ENCODE results near the gene KIF25.

KIF25 gene

GRCh38 chr6:168053086-168053956 lies 55.9 kb downstream of the KIF25 start:
- DNase-seq, result no peak

- no peak for DNase-seq
These were observed 56.5 kb downstream of the KIF25 start for GRCh38 chr6:168053957-168054471.

GRCh38 chr6:168054765-168055560 lies 57.5 kb downstream of the KIF25 start:
- DNase-seq, result no peak

DNA sequence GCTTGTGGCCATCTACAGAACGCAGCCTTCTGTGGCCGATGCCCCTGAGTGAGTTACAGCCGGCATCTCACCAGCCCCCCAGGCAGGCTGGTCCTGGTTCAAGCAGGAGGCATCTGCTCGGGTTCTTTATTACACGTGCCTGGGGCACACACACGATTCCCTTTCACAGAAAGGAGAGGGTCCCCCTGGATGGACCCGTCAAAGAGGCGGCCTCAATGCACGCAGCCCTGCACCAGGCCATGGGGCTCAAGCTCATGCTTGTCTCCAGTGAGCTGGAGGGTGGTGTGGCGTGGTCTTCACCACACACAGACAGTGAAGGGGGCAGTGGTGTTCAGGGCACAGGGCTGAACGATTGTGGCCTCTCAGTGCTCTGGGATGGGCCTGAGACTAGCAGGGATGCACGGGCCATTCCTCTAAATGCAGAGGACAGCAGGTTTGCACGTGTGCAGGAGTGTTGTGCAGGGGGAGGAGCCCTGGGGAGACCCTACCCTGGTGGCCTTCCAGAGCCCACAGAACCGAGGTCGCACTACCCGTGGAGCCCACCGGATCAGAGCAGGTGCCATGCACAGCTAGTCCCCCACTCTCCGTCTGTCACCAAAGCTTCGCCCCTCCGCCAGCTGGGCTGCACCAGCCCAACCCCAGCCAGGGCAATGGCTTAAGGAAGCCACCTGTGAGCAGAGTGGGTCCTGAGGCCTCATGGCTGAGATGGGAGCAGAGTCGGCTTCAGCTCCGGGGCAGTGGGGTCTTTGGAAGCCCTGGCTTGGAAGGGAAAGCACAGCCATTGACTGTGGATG lies 58.4 kb downstream of the KIF25 start:
- no peak for DNase-seq

DNA sequence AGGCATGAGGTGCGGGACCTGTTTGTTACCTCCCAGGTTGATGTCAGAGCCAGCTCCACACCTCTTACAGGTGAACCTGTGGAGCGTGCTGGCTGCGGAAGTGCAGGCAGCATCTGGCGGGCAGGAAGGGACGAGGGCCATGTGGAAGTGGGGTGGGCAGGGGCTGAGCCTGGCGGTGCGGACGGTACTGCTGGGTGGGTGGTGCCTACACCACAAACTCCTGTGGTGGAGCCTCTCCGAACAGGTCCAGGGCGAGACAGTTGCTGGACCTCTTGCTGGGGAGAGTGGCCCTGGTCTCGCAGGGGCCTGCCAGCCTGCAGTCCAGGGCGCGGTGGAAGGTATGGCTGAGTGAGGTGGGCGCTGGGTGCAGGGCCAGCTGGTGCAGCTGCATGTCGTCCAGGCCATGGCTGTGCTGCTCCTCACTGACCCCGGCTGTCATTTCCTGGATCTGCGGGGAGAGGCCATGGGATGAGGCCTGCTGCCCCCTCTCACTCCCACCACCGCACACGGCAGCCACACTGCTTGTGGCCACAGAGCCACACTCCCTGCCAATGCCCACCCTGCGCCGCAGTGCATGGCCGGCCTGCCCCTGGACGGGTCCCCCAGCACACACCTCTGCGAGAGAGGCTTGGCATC lies 59.5 kb downstream of the KIF25 start:
- DNase-seq, result no peak

- no peak for DNase-seq
These were observed 60.4 kb downstream of the KIF25 start for GRCh38 chr6:168057836-168058235.

DNA sequence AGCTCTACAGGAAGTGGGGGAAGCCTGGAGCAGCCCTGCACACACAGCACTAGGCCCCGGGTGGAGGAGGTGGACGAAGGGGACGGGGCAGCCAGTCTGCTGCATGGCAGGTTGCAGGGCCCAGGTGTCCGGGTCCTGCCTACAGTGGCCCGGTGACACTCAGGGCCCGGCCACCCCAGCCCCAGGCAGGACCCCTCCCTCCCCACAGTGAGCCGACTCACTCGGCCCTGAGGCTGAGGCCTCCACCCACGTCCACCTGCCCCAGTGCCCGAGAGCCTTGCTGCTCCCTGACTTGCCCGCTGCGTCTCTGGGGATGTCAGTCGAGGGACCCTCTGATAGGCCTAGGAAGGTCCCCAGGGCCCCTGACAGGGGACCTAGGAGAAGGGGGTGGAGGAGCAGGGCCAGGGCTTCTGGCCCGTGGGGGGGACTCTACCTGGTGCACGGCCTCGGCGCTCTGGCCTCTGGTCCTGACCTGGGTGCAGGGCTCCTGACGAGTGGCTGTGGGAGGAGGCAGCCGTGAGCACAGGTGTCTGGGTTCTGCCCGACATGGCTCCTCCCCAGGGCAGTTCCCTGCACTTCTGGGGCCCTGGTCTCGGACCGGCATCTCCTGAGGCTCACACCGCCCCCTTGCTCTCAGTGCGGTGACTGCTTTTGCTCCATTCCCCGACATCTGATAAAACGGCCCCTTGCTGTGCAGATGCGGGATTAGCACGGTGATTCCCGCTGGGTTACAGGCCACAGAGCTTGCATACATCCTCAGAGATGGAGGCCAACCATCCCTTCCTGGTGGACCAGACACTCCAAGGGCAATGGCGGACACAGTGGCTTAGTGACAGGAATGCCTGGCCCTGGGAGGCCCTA lies 61.5 kb downstream of the KIF25 start:
- no peak for DNase-seq

- no peak for DNase-seq
These were observed 63.1 kb downstream of the KIF25 start for GRCh38 chr6:168060521-168060931.

GRCh38 chr6:168061269-168062210 lies 64.1 kb downstream of the KIF25 start:
- DNase-seq, result no peak

DNA sequence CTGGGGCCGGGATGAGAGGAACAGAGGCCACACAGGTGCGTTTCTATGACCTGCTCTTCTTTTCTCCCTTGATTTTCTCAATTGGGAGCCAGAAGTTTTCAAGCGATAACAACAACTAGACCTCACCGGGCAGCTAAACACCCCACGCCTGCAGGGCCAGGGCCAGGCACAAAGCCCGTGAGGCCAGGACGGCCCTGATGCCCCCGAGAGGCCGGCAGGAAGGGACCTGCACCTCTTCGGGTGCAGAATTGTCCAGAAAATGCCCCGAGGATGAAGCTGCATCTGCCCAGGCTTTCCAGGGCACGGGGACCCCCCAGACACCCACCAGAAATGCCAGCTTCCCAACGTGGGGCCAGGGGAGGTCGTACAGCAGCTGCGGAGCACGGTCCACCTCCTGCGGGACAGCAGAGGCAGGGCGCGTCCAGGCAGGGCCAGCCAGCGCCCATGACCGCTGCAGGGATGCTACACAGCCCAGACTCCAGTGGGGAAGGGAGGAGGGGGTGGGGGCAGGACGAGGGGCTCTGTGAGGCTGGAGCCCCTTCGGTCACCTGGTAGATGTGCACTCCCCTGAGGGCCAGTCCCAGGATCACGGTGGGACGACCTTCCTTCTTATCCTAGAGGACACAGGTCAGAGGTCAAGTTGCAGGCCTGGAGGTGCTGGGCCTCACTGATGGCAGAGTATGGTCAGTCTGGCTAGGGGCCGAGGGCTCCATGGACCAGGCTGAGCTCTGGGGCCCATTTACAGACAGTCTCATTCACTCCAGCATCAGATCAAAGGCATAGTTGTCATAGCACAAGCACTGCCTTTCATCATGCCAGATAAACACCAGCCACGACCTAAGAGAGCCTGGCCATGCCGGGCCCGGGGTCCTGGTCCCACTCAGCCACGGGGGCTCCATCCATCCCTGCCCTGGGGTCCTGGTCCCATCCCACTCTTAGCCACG lies 65.1 kb downstream of the KIF25 start:
- no peak for DNase-seq

- no peak for DNase-seq
These were observed 66.0 kb downstream of the KIF25 start for GRCh38 chr6:168063431-168063830.

GRCh38 chr6:168064226-168064807 lies 66.8 kb downstream of the KIF25 start:
- DNase-seq, result no peak

DNA sequence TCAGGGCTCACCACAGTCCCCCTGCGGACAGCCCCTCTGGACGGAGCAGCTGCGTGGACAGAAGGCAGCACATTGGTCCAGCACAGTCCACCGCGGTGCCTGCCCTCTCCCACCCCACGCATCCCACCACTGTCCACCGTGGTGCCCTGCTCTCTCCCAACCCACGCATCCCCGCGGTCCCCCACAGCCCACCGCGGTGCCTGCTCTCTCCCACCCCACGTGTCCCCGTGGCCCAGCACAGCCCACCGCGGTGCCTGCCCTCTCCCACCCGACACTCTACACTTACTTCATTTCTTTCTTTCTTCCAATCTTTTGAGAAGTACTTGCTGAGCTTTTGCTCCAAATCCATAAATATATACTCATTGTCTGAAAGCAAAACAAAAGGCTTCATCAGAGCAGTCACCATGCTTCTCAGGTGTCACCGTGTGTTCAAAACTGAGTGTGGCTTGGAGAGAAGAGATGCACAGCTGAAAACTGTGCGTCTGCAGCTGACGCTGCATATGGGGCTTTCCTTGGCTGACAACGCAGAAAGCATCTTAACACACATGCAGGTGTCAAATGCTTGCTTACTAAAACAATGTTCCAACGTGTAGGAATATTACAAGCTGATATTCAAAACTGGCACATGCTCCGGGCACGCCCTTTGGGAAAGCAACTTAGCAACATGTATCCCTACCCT lies 69.7 kb downstream of the KIF25 start:
- no peak for DNase-seq

- DNase-seq, result no peak
These were observed 73.3 kb downstream of the KIF25 start for GRCh38 chr6:168070804-168071203.

DNA sequence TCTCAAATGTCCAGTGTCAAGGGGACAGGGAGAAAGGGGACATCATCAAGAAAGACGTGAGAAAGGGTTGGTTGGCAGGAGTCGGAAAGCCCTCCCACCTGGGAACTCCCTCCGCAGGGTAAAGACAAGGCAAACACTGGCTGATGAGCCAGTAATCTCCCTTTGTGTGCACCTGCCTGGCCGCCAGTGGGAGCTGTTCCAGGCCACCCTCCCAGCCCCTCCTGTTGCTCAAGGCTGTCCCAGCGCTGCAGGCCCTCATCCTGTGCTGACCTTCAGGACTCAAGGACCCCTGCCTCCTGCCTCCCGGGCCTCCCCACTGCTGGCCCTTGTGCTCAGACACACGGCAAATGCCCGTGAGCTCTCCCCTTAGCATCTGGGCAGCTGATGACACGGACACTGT lies 74.1 kb downstream of the KIF25 start:
- no peak for DNase-seq

DNA sequence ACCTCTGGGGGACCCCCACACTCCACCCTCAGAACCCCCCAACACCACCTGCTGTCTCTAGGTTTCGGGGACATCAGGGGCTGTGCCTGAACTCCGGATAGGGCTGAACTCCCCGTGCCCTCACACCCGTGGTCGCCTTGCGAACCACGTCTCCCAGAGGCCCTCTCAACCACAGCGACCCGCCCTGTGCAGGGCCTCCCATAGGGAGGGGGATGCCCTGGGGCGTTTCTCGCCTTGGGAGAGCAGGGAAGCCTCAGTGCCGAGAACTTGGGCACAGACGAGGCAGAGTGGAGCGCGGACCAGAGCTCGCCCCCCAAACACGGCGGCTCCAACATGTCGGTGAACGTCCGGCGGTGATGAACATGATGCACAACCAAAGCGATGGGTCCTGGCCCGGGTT lies 74.8 kb downstream of the KIF25 start:
- DNase-seq, result no peak

- no peak for DNase-seq
These were observed 75.3 kb downstream of the KIF25 start for GRCh38 chr6:168072730-168073129.

Data from activated CD4-positive, alpha-beta T cell treated with anti-CD3 and anti-CD28 coated beads, Interleukin-2, Interleukin-6, amounts not matched to agents 100 ng/mL and 50 ng/mL, durations not matched to agents 16 hours and 8 hours (primary cell).